Measurements from ENCODE around the gene RNGTT. TPM values are rescaled to one million over a fixed set of nuclear protein-coding genes. Genes with fewer than 3 reads are reported as not detected.

The RNGTT gene
- total and polyA plus RNA-seq, 12 donors, result 2.6 to 29.6 (median 14.2) TPM

GRCh38 chr6:88663801-88664200, 299.6 kb downstream of the RNGTT start:
- no peaks in the 10 kb centered on the region for H3K9me3 ChIP-seq (replicated peaks in 1 of 3)
- H3K36me3 ChIP-seq (replicated peaks in 1 of 2), result no peaks in the 10 kb centered on the region
- no peaks in the 10 kb centered on the region for H3K4me1 ChIP-seq (replicated peaks in 1 of 2)
- DNase-seq, result no peak
- intact Hi-C loops (cut with DNase I), result no loop called here
- WGBS, 4 donors, result 95 to 97% (median 96%) methylated on average over 5 of the region's 5 CpGs
- TF ChIP-seq CTCF (IDR thresholded peaks at IDR 0.05) (no peak), POLR2A (IDR thresholded peaks at IDR 0.05) (no peak)
- no peak overlapping the region for H3K27ac ChIP-seq
- H3K27me3 ChIP-seq, result no peaks in the 10 kb centered on the region
- no peak overlapping the region for H3K4me3 ChIP-seq

GRCh38 chr6:88662653-88663174, 300.7 kb downstream of the RNGTT start:
- 97 to 100% (median 98%) methylated on average over 10 to 12 of the region's 12 CpGs for WGBS, 4 donors

GRCh38 chr6:88662163-88662580, 301.2 kb downstream of the RNGTT start:
- H3K27me3 ChIP-seq, result no peaks in the 10 kb centered on the region
- H3K4me1 ChIP-seq (replicated peaks in 1 of 2), result no peaks in the 10 kb centered on the region
- no peaks in the 10 kb centered on the region for H3K9me3 ChIP-seq (replicated peaks in 1 of 3)
- no peak for DNase-seq
- no peaks in the 10 kb centered on the region for H3K36me3 ChIP-seq (replicated peaks in 1 of 2)
- 79 to 88% (median 84%) methylated on average over 5 of the region's 5 CpGs for WGBS, 4 donors
- no peak overlapping the region for H3K27ac ChIP-seq
- TF ChIP-seq CTCF (IDR thresholded peaks at IDR 0.05) (no peak), POLR2A (IDR thresholded peaks at IDR 0.05) (no peak)
- no peak overlapping the region for H3K4me3 ChIP-seq
- intact Hi-C loops (cut with DNase I), result no loop called here

More at GRCh38 chr6:88662653-88663174, 300.7 kb downstream of the RNGTT start:
- Histone ChIP-seq H3K36me3 (replicated peaks in 1 of 2) (no peaks in the 10 kb centered on the region), H3K9me3 (replicated peaks in 1 of 3) (no peaks in the 10 kb centered on the region), H3K27ac (no peak overlapping the region), H3K4me1 (replicated peaks in 1 of 2) (no peaks in the 10 kb centered on the region), H3K4me3 (no peak overlapping the region), H3K27me3 (no peaks in the 10 kb centered on the region)
- no peak for DNase-seq
- TF ChIP-seq CTCF (IDR thresholded peaks at IDR 0.05) (no peak), POLR2A (IDR thresholded peaks at IDR 0.05) (no peak)
- intact Hi-C loops (cut with DNase I), result no loop called here

- no peak for TF ChIP-seq POLR2A (IDR thresholded peaks at IDR 0.05)
- no peak for TF ChIP-seq CTCF (IDR thresholded peaks at IDR 0.05)
- Histone ChIP-seq H3K9me3 (replicated peaks in 1 of 3) (no peaks in the 10 kb centered on the region), H3K36me3 (replicated peaks in 1 of 2) (no peaks in the 10 kb centered on the region), H3K4me1 (replicated peaks in 1 of 2) (no peaks in the 10 kb centered on the region), H3K4me3 (no peak overlapping the region), H3K27me3 (no peaks in the 10 kb centered on the region), H3K27ac (no peak overlapping the region)
- DNase-seq, result no peak
- intact Hi-C loops (cut with DNase I), result no loop called here
- WGBS, 4 donors, result 92 to 97% (median 95%) methylated on average over 6 of the region's 6 CpGs
Measured at GRCh38 chr6:88661136-88661535, 302.3 kb downstream of the RNGTT start.
